HG03432 (cell line): ENCODE results near the gene BRAF.
"Not testable (repeated sequence)": the region's sequence is repeated elsewhere in the genome, so short reads cannot be mapped to it uniquely, and the experiment has no call there.

ENCODE experiments used
- ATAC-seq: cut with Tn5 transposase; IDR thresholded peaks from one replicate; pipeline ENCODE4 v1.9.1; 2021; ENCODE audit warnings: mild to moderate bottlenecking, moderate library complexity; ENCODE audit not compliant: unreplicated experiment

The BRAF gene

GRCh38 chr7:140881507-140882228 lies 43.1 kb downstream of the BRAF start:
- ATAC-seq = peak; percentile 68

- ATAC-seq = no peak
Observed at GRCh38 chr7:140877249-140877524, 47.5 kb downstream of the BRAF start.

GRCh38 chr7:140876519-140877248 lies 48.0 kb downstream of the BRAF start:
- peak; percentile 91 for ATAC-seq

- no peak for ATAC-seq
Observed at GRCh38 chr7:140873434-140873833, 51.3 kb downstream of the BRAF start.

- ATAC-seq = no peak
Observed at GRCh38 chr7:140870003-140870402, 54.7 kb downstream of the BRAF start.

GRCh38 chr7:140869430-140869829 lies 55.3 kb downstream of the BRAF start:
- no peak for ATAC-seq

- ATAC-seq = no peak
Observed at GRCh38 chr7:140867467-140868462, 57.0 kb downstream of the BRAF start.

GRCh38 chr7:140866926-140867325 lies 57.8 kb downstream of the BRAF start:
- ATAC-seq = no peak

GRCh38 chr7:140864732-140865131 lies 60.0 kb downstream of the BRAF start:
- ATAC-seq = no peak

GRCh38 chr7:140863867-140864266 lies 60.9 kb downstream of the BRAF start:
- ATAC-seq = no peak

GRCh38 chr7:140863184-140863583 lies 61.5 kb downstream of the BRAF start:
- ATAC-seq = no peak

- no peak for ATAC-seq
Observed at GRCh38 chr7:140857048-140857447, 67.7 kb downstream of the BRAF start.

GRCh38 chr7:140841166-140841715 lies 83.5 kb downstream of the BRAF start:
- no peak for ATAC-seq

GRCh38 chr7:140831724-140832123 lies 93.0 kb downstream of the BRAF start:
- no peak for ATAC-seq

- no peak for ATAC-seq
Observed at GRCh38 chr7:140829720-140830119, 95.0 kb downstream of the BRAF start.

- ATAC-seq = no peak
Observed at GRCh38 chr7:140828741-140829140, 96.0 kb downstream of the BRAF start.

- ATAC-seq = not testable (repeated sequence)
Observed at GRCh38 chr7:140817383-140817782, 107.3 kb downstream of the BRAF start.

GRCh38 chr7:140810830-140811556 lies 113.7 kb downstream of the BRAF start:
- ATAC-seq = peak; percentile 90

- ATAC-seq = no peak
Observed at GRCh38 chr7:140810385-140810784, 114.3 kb downstream of the BRAF start.

GRCh38 chr7:140778975-140779374 lies 145.8 kb downstream of the BRAF start:
- no peak for ATAC-seq
